ENCODE measurements around the gene KCTD19. TPM values are rescaled to one million over a fixed set of nuclear protein-coding genes. Genes with fewer than 3 reads are reported as not detected.
"Not testable (repeated sequence)": the region's sequence is repeated elsewhere in the genome, so short reads cannot be mapped to it uniquely, and the experiment has no call there.

KCTD19 gene
- 0.35 TPM in 1 of 2 replicates, not detected in the other for total RNA-seq (2021)
- percentile 7 among the genes with signal in this experiment for Bru-seq, nascent RNA
- BruChase-seq, experiment 1, labeled RNA remaining after a 2-hour chase, result percentile 5 among the genes with signal in this experiment
- BruChase-seq, experiment 2, labeled RNA remaining after a 6-hour chase, result not detected
- long read RNA-seq, partial matches to known transcripts, result 0 of 2 reads
- long read RNA-seq, other reads (novel, unspliced or antisense), result 2 of 2 reads

GRCh38 chr16:67326472-67327309 is at the start of gene KCTD19, which contains the start of gene LRRC36:
TSS of gene KCTD19 (minus strand) at chr16:67326741. CDS start at chr16:67326707, 34 bp downstream.
TSS of gene LRRC36 (plus strand) at chr16:67326815. CDS start at chr16:67326863, 48 bp downstream.
- TF ChIP-seq EZH2 (IDR thresholded peaks at IDR 0.05; ENCODE audit: low read depth), result no peak
- no peak for TF ChIP-seq CTCF (conservative IDR thresholded peaks at IDR 0.05)
- no peaks in the 10 kb centered on the region for H3K9me3 ChIP-seq (ENCODE audit: insufficient read depth, low read depth)
- H3K4me3 ChIP-seq, result no peak within 1 kb of the TSS
- H3K4me1 ChIP-seq (replicated peaks; ENCODE audit: insufficient read depth), result no peaks in the 10 kb centered on the region
- no peaks in the 10 kb centered on the region for H3K9me2 ChIP-seq (ENCODE audit: insufficient read depth)
- H3K36me3 ChIP-seq (ENCODE audit: low read depth), result no peaks in the 10 kb centered on the region
- no peaks in the 10 kb centered on the region for H3K79me2 ChIP-seq (ENCODE audit: low read depth)
- H4K20me1 ChIP-seq (ENCODE audit: insufficient read depth), result no peaks in the 10 kb centered on the region
- intact Hi-C loops (cut with micrococcal nuclease; ENCODE audit: unreplicated experiment), result no loop called here
- BruUV-seq (replicated peaks), result no TSS peak
- ChIA-PET CTCF (interaction anchor here (0.6 kb wide), 1 partner anchor 116 kb away, joined by 3 read pairs; no protein-coding TSS in a partner anchor), POLR2A (ENCODE audit: unreplicated experiment) (no interaction called here)
- H3F3A ChIP-seq (ENCODE audit: insufficient read depth, low read depth), result no peaks in the 10 kb centered on the region; the same call in 1 of the 2 replicates
- H3K27ac ChIP-seq, result no peak within 1 kb of the TSS
- no peaks in the 10 kb centered on the region for H3K27me3 ChIP-seq (ENCODE audit: insufficient read depth, low read depth)
- no peak for DNase-seq
- H3K4me2 ChIP-seq, result no peak within 1 kb of the TSS
- no peak within 1 kb of the TSS for H2AFZ ChIP-seq

GRCh38 chr16:67376012-67376411 is 49.5 kb upstream of the KCTD19 start:
- H3K4me2 ChIP-seq; H3K27me3 ChIP-seq (ENCODE audit: insufficient read depth, low read depth); H3F3A ChIP-seq (ENCODE audit: insufficient read depth, low read depth); BruUV-seq (replicated peaks); H3K27ac ChIP-seq; H3K9me2 ChIP-seq (ENCODE audit: insufficient read depth); intact Hi-C loops (cut with micrococcal nuclease; ENCODE audit: unreplicated experiment); H4K20me1 ChIP-seq (ENCODE audit: insufficient read depth); H3K36me3 ChIP-seq (ENCODE audit: low read depth); H3K9me3 ChIP-seq (ENCODE audit: insufficient read depth, low read depth); CTCF ChIA-PET; DNase-seq; H3K79me2 ChIP-seq (ENCODE audit: low read depth); H2AFZ ChIP-seq; H3K4me3 ChIP-seq: not testable (repeated sequence)
- POLR2A ChIA-PET (ENCODE audit: unreplicated experiment), result interaction anchor here (0.7 kb wide), 1 partner anchor 55 kb away, joined by 5 read pairs; no protein-coding TSS in a partner anchor
- H3K4me1 ChIP-seq (replicated peaks; ENCODE audit: insufficient read depth), result peaks cover 11% of the 10 kb centered on the region; the same call in 1 of the 2 replicates

GRCh38 chr16:67372664-67373063 is 46.1 kb upstream of the KCTD19 start:
- Histone ChIP-seq H2AFZ (no peak overlapping the region), H3K4me3 (no peak overlapping the region), H3F3A (ENCODE audit: insufficient read depth, low read depth) (peaks cover 4% of the 10 kb centered on the region; the same call in 1 of the 2 replicates), H3K79me2 (ENCODE audit: low read depth) (no peaks in the 10 kb centered on the region), H3K9me3 (ENCODE audit: insufficient read depth, low read depth) (no peaks in the 10 kb centered on the region), H4K20me1 (ENCODE audit: insufficient read depth) (no peaks in the 10 kb centered on the region), H3K27me3 (ENCODE audit: insufficient read depth, low read depth) (peaks cover 23% of the 10 kb centered on the region), H3K4me1 (replicated peaks; ENCODE audit: insufficient read depth) (peaks cover 6% of the 10 kb centered on the region; the same call in 1 of the 2 replicates), H3K36me3 (ENCODE audit: low read depth) (no peaks in the 10 kb centered on the region), H3K9me2 (ENCODE audit: insufficient read depth) (no peaks in the 10 kb centered on the region), H3K4me2 (no peak overlapping the region), H3K27ac (no peak overlapping the region)
- ChIA-PET POLR2A (ENCODE audit: unreplicated experiment) (no interaction called here), CTCF (interaction anchor here (1.0 kb wide), 1 partner anchor 17 kb away, joined by 3 read pairs; no protein-coding TSS in a partner anchor)
- TF ChIP-seq CTCF (conservative IDR thresholded peaks at IDR 0.05) (peak; percentile 65), EZH2 (IDR thresholded peaks at IDR 0.05; ENCODE audit: low read depth) (no peak)
- intact Hi-C loops (cut with micrococcal nuclease; ENCODE audit: unreplicated experiment), result loop anchor here (5.0 kb wide), 1 partner anchor 95 kb away; no protein-coding TSS in a partner anchor
- no peak for DNase-seq
- no TSS peak for BruUV-seq (replicated peaks)

All from PC-9 (cell line).